Stimulated activated naive CD8-positive, alpha-beta T cell treated with anti-CD3 and anti-CD28 coated beads, Interleukin-15, Interleukin-2, amounts not matched to agents 100 U/mL and 50 U/mL, for 24 hours (primary cell): Measurements from ENCODE around the gene DERA.
"Not testable (repeated sequence)": the region's sequence is repeated elsewhere in the genome, so short reads cannot be mapped to it uniquely, and the experiment has no call there.

Source experiments
- ATAC-seq: fragments of 150-1000 bp; cut with Tn5 transposase; one replicate; pipeline ENCODE4 v1.10.0; 2021
- DNase-seq: peaks from one replicate; pipeline ENCODE4 v3.0.0; 2021

Gene DERA

DNA sequence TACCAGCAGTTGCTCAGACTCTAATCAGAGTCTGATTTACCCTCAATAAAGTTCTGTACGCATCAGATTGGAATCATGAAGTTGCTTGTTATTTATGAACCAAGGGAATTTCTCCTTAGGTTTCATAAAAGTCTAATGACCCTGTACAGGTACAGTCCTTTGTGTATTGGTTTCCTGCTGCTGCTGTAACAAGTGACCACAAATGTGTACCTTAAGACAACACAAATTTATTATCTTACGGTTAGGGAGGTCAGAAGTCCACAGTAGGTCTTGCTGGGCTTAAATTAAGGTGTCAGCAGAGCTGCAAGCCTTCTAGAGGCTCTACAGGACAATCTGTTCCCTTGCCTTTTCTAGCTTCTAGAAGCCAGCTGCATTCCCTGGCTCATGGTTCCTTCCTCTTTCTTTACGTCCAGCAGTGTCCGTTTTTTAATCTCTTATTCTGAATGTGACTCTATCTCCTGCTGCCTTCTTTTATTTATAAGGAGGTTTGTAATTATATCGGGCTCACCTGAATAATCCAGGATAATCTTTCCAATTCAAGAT, 6.7 kb upstream of the DERA start:
- ATAC-seq = no peak
- DNase-seq = no peak

DNA sequence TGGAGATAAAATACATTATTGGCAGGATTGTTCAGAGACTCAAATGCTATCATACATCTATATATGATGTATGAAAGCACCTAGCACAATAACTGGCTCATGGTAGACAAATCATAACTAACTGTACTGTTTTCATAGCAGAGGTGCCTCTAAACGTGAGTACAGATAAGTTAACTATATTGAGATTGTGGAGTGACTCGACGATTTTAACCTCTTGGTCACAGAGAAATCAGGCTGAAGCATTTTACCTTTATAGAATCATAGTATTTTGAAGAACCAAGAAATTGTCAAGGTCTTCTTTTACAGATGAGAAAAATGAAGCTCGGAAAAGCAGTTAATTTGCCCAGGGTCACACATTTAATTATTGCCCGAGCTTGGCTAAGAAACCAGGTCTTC, 666 bp upstream of the DERA start:
- DNase-seq (no peak), ATAC-seq (no peak)

DNA sequence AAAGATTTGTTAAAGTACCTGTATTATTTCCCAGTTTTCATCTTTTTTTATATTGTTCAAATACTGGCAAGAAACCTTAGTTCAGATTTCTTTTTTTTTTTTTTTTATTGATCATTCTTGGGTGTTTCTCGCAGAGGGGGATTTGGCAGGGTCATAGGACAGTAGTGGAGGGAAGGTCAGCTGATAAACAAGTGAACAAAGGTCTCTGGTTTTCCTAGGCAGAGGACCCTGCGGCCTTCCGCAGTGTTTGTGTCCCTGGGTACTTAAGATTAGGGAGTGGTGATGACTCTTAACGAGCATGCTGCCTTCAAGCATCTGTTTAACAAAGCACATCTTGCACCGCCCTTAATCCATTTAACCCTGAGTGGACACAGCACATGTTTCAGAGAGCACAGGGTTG, 799 bp downstream of the DERA start:
- DNase-seq, ATAC-seq: not testable (repeated sequence)

DNA sequence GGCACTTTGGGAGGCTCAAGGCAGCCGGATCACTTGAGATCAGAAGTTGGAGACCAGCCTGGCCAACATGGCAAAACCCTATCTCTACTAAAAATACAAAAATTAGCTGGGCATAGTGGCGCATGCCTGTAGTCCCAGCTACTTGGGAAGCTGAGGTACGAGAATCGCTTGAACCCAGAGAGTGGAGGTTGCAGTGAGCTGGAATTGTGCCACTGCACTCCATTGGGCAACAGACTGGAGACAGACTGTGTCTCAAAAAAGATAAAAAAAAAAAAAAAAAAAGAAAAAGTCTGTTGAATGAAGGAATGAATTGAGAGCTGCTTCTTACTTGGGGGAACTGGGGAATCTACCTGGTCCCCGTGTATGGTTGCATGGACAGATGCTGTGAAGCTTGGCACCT, 3.0 kb downstream of the DERA start:
- not testable (repeated sequence) for ATAC-seq, DNase-seq

DNA sequence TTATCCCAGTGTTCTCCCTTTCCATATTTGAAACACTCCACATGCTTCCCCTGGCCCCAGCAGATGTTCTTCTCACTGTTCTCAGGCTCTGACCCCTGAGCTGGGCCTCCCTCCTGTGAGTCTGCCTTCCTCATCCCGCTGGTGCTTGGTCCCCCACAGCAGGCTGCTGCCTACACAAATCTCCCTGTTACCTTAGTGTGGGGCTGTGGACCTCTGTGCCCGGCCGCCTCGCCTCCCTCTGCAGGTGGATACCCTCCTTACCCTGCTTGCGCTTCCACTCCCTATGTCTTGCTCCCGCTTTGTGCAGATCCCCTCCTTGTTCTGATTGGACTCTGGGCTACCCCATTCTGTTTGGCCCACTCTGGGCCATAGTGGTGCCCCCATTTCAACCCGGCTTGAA, 6.9 kb downstream of the DERA start:
- ATAC-seq (no peak), DNase-seq (no peak)

DNA sequence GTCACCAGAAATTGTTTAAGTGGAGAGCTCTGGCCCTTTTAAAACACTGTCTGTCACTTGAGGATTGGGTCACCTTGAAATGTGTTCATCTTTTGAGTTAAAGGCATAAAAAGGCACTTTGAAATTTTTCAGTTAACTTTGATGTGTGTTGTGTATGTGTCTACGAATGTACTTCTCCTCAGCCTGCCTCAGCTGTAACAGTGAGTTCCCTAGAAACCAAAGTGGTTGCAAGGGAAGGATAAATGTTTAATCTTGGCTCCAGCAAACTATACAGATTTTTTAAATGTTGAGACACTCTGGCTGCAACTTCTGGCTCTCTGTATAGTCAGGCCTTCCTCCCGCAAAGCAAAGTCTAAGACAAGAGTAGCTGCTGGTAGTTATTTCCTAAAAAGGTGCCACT, 8.3 kb downstream of the DERA start:
- no peak for ATAC-seq
- DNase-seq = no peak

DNA sequence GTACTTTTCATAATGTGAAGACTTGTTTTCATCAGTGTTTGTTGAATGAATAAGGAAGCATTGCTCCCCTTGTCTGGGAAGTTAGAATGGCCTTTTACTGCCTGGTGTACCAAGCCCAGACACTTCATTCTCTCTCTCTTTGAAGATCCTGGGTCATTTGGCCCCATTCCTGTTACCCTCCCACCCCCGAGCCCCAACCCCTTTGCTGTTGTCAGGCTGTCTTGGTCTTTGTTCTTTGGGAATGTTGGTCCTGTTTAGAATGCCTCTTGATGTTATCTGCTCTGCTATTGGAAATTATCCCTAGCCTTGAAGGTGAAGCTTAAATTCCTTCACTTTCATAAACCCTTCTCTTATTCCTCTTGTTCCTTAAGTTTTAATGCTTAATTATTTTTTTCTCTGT, 13.8 kb downstream of the DERA start:
- DNase-seq (no peak), ATAC-seq (no peak)

DNA sequence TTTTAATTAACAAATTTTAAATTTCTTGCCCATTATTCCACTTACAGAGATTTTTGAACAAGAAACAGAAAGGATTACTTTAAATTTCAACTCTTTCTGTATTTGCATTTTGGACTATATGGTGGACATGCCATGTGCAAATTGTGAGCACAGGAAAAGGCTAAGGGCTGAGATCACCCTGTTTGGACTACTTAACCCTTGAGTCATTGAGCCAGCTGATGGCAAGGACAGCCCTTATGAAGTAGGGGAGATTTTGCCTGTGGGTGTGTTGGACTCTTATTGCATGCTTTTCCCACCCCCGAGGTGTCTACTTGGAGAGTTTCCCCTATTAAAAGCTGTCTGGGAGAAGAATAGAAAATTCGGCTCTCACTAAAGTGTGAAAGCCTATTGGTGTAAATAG, 17.2 kb downstream of the DERA start:
- no peak for ATAC-seq
- no peak for DNase-seq

DNA sequence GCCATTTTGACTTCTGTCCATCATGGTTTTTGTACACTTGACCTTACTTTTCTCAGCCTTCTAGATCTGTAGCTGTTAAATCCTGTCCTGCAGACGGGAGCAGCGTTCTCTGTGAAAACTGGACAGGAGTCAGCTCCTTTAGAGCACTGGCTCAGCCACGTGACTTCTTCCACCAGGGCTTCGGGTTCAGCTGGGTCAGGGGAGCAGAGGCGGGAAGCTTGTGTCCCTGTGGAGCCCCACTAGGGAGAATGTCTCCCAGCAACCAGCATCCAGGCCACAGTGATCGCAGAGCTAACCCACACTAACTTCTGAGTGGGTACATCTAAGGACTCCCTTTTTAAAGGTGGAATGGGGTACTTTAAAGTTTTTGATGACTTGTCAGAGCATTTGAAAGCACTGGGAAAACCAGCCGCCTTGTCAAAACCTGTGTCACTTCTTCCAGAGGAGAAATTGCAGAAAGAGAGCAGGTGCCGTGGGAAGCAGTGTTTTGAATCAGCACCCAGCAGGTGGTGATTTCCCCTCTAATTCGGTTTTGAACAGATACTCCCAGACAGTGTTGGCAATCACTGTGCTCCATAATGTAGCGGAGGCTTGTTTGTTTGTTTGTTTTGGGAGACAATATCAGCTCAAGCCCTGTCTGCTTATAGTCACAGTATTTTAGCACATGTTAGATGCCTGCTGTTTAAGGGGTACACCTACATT, 17.9 kb downstream of the DERA start:
- DNase-seq (no peak), ATAC-seq (no peak)

DNA sequence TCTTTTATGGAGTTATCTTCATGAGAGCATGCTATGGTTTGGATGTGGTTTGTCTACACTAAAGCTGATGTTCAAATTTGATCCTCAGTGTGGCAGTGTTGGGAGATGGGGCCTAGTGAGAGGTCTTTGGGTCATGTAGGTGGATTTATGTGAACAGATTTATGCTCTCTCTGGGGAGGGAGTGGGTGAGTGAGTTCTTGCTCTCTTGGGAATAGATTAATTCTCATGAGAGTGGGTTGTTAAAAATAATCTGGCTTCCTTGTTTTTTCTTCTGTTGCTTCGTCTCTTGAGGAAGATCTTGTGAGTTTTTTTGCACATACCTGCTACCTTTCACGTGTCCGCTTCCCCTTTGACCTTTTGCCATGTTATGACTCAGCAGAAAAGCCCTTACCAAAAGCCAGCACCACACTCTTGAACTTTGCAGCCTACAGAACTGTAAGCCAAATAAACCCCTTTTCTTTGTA, 20.5 kb downstream of the DERA start:
- DNase-seq (no peak), ATAC-seq (no peak)

DNA sequence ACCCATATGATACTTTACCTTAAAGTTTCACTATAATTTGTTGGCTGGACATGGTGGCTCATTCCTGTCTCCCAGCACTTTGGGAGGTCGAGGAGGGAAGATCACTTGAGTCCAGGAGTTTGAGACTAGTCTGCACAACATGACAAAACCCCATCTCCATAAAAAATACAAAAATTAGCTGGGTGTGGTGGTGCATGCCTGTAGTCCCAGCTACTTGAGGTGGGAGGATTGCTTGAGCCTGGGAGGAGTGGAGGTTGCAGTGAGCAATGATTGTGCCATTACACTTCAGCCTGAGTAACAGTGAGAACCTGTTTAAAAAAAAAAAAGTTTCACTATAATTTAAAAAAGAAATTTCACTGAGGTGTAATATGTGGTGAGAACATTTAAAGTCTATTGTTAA, 21.2 kb downstream of the DERA start:
- no peak for ATAC-seq
- DNase-seq = no peak

DNA sequence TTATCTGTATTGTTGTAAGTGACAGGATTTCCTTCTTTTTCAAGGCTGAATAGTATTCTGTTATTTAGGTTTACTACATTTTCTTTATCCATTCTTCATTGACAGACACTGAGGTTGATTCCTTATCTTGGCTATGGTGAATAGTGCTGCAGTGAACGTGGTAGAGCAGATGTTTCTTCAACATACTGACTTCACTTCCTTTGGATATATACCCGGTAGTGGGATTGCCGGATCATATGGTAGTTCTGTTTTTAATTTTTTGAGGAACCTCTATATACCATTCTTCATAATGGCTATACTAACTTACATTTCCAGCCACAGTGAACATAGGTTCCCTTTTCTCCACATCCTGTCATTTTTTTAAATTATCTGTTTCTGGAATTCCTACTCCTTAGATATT, 21.8 kb downstream of the DERA start:
- DNase-seq = no peak
- ATAC-seq = no peak

DNA sequence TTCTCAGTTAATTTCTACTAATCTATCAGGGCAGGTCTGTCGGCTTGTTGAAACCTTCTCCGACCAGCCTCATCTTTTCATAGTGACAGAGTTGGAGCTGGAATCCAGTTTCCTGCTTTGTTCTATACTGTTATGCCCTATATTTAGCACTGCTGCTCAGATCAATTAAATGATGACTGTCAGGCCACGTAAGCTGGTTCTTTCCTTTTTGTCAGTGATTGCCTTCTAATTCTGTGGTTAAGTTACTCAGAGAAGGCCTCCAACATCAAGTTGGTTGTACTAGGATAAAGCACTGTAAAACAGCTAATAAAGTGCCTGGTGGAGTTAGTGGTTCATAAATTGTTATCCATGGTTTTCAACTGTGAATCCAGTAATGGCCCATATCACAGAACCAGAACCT, 22.6 kb downstream of the DERA start:
- DNase-seq = no peak
- ATAC-seq = no peak

DNA sequence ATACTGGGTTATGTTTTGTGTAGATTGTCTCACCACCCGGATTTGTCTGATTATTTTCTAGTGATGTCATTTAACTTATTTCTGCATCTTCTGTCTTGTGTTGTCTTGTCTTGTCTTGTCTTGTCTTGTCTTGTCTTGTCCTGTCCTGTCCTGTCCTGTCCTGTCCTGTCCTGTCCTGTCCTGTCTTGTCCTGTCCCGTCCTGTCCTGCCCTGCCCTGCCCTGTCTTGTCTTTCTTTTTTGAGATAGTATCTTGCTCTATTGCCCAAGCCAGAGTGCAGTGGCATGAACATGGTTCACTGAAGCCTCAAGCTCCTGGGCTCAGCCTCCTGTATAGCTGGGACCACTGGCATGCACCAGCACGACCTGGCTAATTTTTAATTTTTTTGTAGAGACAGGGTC, 25.6 kb downstream of the DERA start:
- ATAC-seq (no peak), DNase-seq (no peak)

DNA sequence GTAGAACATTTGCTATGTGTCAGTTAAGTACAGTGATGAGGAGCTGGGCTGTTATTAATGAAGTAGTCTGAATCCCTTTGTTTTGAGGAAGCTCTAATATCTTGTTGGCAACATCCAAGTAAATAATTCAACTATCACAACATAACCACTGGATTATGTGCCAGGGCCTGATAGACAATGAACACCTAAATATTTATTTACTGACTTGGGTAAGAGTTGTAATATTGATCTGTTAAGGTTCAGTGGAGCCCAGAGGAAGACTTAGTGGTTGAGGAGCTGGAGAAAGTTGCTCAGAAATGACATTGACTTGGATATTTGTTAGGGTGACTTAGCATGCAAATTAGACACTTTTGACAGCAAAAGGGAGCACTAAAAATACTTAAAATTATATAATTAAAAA, 26.8 kb downstream of the DERA start:
- DNase-seq = no peak
- no peak for ATAC-seq

DNA sequence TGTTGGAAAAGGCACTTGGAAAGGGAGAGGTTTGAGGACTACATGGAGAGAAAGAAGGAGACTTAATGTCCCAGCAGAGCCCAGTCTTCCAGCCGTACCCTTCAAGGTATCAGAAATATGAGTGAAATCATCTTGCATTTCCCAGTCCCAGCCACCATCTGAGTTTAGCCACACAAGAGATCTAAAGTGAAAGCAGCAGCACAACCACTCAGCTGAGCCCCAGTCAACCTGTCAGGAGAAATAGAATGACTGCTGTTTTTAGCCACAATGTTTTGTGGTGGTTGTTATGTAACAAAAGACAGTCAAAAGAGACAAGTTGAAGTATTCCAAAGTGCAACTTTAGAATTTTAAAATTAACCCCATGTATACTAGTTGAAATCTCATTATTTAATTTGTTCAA, 28.0 kb downstream of the DERA start:
- no peak for ATAC-seq

DNA sequence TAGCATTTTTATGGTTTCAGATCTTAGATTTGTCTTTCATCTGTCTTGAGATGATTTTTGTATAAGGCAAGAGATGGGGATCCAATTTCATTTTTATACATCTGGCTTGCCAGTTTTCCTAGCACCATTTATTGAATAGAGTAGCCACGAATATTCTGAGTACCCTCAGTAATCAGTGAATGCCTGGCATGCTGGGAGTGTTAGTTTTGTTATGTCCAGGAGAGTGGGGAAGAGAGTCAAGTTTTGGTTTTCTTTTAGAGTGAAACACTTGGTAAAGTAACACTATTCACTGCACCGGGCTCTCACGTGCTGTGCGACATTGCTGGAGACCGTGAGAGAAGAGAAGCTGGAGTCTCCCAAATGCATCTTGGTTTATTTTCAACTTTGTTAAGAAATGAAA, 31.3 kb downstream of the DERA start:
- no peak for ATAC-seq
- DNase-seq = no peak

More for the DNA sequence above, 28.0 kb downstream of the DERA start:
- no peak for DNase-seq

DNA sequence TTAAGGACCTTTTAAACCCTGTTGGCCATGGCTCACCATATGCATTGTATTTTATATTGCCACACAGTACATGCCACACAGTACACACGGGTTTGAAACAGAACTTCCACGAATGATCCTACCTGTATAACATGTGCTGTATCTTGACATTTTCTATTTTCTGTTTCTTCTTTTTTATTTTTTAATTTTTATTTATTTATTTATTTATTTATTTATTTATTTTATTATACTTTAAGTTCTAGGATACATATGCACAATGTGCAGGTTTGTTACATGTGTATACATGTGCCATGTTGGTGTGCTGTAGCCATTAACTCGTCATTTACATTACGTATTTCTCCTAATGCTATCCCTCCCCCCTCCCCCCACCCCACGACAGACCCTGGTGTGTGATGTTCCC, 32.4 kb downstream of the DERA start:
- not testable (repeated sequence) for ATAC-seq, DNase-seq

DNA sequence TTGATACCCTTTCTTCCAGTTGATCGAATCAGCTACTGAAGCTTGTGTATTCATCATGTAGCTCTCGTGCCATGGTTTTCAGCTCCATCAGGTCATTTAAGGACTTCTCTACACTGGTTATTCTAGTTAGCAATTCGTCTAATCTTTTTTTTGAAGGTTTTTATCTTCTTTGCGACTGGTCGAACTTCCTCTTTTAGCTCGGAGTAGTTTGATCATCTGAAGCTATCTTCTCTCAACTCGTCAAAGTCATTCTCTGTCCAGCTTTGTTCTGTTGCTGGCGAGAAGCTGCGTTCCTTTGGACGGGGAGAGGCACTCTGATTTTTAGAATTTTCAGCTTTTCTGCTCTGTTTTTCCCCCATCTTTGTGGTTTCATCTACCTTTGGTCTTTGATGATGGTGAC, 37.3 kb downstream of the DERA start:
- ATAC-seq, DNase-seq: not testable (repeated sequence)

DNA sequence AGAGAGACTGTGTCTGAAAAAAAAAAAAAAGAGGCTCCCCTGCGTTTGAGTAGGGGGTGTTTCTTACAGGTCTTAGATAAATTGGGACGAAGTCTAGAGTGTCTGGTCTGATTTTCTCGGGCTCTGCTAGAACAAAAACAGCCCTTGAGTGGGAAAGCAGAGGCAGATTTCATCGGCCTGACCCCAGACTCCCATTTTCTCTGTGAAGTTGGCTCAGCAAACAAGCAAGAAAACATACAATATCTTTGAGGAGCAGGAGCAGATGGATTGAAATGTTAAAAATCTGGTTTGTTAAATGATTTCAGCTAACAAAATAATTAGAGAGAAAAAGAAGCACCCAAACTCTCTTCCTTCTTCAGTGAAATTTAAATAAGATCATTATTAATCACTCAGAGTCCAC, 44.1 kb downstream of the DERA start:
- no peak for ATAC-seq
- DNase-seq = no peak

DNA sequence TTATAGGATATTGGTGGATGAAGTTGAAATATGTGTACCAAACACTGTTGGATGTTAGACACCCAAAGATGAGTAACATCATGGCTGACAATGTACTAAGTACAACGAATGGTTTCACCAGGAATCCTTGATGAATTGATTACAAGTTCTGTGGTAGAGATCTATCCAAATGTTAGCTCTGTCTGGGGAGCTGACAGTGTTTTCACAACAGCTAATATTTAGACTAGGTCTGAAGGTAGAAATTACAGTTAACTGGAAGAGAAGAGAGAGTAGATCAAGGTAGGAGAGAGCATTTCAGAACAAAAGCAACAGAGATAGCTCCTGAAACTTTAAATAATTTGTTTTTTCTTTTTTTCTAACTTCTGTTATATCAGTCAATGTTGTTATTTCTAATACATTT, 44.9 kb downstream of the DERA start:
- DNase-seq (no peak), ATAC-seq (no peak)

DNA sequence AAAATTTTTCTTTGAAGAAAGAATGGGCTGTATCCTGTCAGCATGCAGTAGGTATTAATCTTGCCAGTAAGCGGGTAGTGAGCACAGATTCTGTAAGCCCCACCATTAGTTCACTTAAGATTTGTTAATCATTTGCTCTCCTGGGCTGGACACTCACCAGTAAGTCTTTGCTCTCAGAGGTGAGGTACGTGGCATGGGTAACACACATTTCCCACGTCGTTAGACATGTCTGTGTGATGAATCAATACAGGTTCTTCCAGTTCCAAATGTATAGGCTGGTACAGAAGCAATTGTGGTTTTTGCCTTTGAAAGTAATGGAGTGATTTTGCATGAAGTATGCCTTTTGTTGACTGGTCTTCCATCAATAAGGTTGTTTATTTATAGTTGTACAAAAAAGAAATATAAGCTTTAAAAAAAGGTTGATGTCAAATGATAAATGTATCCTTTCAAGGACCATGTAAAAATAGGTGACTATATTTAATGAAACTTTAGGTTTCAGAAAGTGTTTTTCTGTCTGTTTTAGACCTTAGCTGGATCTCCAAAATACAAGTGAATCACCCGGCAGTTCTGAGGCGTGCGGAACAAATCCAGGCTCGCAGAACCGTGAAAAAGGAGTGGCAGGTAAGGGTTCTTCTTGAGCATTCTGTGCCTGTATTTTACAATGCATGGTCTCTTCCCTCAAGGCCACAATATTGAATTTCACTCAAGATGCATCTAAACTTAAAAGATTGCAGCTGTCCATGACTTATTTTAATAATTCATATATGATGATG, 45.5 kb downstream of the DERA start:
- ATAC-seq (no peak), DNase-seq (no peak)

DNA sequence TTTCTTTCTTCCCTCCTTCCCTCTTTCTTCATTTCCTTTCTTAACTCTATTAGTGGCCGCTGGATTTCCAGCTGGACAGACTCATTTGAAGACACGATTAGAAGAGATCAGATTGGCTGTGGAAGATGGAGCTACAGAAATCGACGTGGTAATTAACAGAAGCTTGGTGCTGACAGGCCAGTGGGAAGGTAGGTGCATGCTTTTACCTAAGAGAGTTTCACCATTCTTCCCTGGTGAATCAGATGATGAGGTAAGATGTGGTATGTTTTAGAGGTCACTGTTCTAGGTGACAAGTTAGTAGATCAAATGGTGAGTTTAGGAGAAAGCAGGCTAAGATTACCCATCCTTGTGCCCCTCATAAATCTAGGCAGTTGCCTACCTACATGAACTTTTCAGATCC, 51.6 kb downstream of the DERA start:
- no peak for ATAC-seq

DNA sequence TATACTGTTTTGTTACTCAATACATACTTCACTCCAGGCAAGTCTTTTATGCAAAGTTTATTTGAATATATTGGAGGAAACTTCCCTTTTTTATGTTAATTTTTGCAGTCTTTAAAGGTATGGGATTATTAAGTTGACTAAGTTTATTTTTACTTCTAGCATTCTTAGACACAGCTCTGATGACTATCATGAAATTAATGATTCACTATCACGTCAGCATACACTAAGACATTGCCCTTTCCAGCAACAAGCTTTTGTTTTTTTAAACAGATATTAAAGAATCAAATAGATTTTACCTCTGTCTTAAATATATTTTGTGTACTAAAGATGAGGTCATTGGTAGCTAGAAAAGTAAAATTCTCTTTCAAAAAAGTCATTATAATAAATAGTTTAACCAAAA, 52.1 kb downstream of the DERA start:
- DNase-seq (no peak), ATAC-seq (no peak)

More for the DNA sequence above, 51.6 kb downstream of the DERA start:
- no peak for DNase-seq
